K562 (cell line): ENCODE results near the gene DTX1. TPM values are rescaled to one million over a fixed set of nuclear protein-coding genes. Genes with fewer than 3 reads are reported as not detected.
A peak's percentile ranks its signal among the peaks of the same experiment; 100 is the strongest.

Experiments
- ATAC-seq: fragments of 200-7000 bp; cut with Tn5 transposase; 3 replicates; pipeline ENCODE4 v1.9.1; 2020; ENCODE audit warnings: moderate library complexity
- BruUV-seq: library from RNA; stranded (reverse); fragments of 400-500 nt; replicated peaks from 2 replicates; lab custom pipeline; 2021; lab: Mats Ljungman, UMichigan
- CTCF ChIA-PET: fragments of 300-600 bp; formaldehyde crosslinking; extraction: SDS; loops from one replicate; lab custom pipeline; 2021; ENCODE audit warnings: low intra/inter-chr PET ratio; lab: Yijun Ruan, JAX
- POLR2A ChIA-PET: fragments of 300-600, 350-650 bp; sonication (Branson Sonifier 250); formaldehyde crosslinking; extraction: SDS; loops from one replicate; lab custom pipeline; 2021; ENCODE audit warnings: antibody characterized with exemption, inconsistent platforms; lab: Yijun Ruan, JAX
- DNase-seq, 4 experiments: peaks; one replicate each; pipeline versions ENCODE4 v3.0.0 to v3.0.0-alpha.2; 2011 to 2018; ENCODE audit warnings: low spot score in 3 of 4, mixed read lengths in 3 of 4; ENCODE audit errors: extremely low read depth in 1 of 4
- FAIRE-seq: peaks from 2 replicates; lab custom pipeline; 2011; peaks lifted over from hg19 to GRCh38; lab: Jason Lieb, UNC
- H2AFZ ChIP-seq: 2 replicates; pipeline ENCODE4 v1.6.0; 2011; ENCODE audit warnings: low read depth, low read length, control low read depth, inconsistent platforms
- H3K27ac ChIP-seq: fragments of 200-600 bp; 3 replicates; pipeline ENCODE4 v1.8.0; 2011; ENCODE audit warnings: low read depth, mild to moderate bottlenecking, control low read depth, inconsistent platforms, low read length, moderate library complexity, mixed read lengths; ENCODE audit errors: extremely low read depth
- H3K27me3 ChIP-seq, 2 experiments: fragments of 300-600 bp in 1 of 2; 2 replicates in 1 of 2; 3 replicates in 1 of 2; pipeline versions ENCODE4 v1.6.0 to v1.8.0; 2011; ENCODE audit warnings: inconsistent platforms in 2 of 2, low read length in 2 of 2, mild to moderate bottlenecking in 1 of 2, mixed read lengths in 1 of 2, moderate library complexity in 1 of 2; ENCODE audit not compliant: control insufficient read depth in 2 of 2, insufficient read depth in 2 of 2
- H3K36me3 ChIP-seq: fragments of 300-600 bp; 3 replicates; pipeline ENCODE4 v1.8.0; 2011; ENCODE audit warnings: mild to moderate bottlenecking, low read length, inconsistent platforms; ENCODE audit not compliant: control insufficient read depth, insufficient read depth
- H3K4me1 ChIP-seq, 2 experiments: fragments of 200-600 bp in 1 of 2; replicated peaks in 1 of 2; 2 replicates in 1 of 2; 3 replicates in 1 of 2; pipeline versions ENCODE4 v1.5.1 to v1.8.0; 2011; ENCODE audit warnings: inconsistent platforms in 2 of 2, low read length in 2 of 2, mild to moderate bottlenecking in 1 of 2, mixed read lengths in 1 of 2, moderate library complexity in 1 of 2; ENCODE audit not compliant: control insufficient read depth in 2 of 2, insufficient read depth in 2 of 2
- H3K4me2 ChIP-seq: 2 replicates; pipeline ENCODE4 v1.6.1; 2011; ENCODE audit warnings: low read length, control low read depth, inconsistent platforms, mixed read lengths; ENCODE audit not compliant: insufficient read depth
- H3K4me3 ChIP-seq: fragments of 200-600 bp; sonication (generic), shearing (Covaris generic); 2 replicates; pipeline ENCODE4 v1.5.1; 2016; ENCODE audit warnings: control low read depth, inconsistent platforms
- H3K79me2 ChIP-seq: fragments of 200-600 bp; 3 replicates; pipeline ENCODE4 v1.8.0; 2011; ENCODE audit warnings: low read length, inconsistent platforms; ENCODE audit not compliant: control insufficient read depth, insufficient read depth
- H3K9ac ChIP-seq, 2 experiments: 2 replicates each; pipeline versions ENCODE4 v1.6.0 to v1.6.1; 2011; ENCODE audit warnings: low read depth in 2 of 2, low read length in 2 of 2, control low read depth in 1 of 2, inconsistent platforms in 1 of 2, mild to moderate bottlenecking in 1 of 2, mixed read lengths in 1 of 2; ENCODE audit not compliant: insufficient read depth in 1 of 2
- H3K9me1 ChIP-seq: one replicate; pipeline ENCODE4 v1.6.0; 2011; ENCODE audit warnings: inconsistent platforms, mild to moderate bottlenecking, low read length, moderate library complexity; ENCODE audit not compliant: control insufficient read depth, insufficient read depth
- H3K9me3 ChIP-seq: replicated peaks from 2 replicates; pipeline ENCODE4 v1.5.1; 2011; ENCODE audit warnings: low read depth, low read length, inconsistent platforms; ENCODE audit not compliant: control insufficient read depth, insufficient read depth
- H4K20me1 ChIP-seq: replicated peaks from 2 replicates; pipeline ENCODE4 v1.6.1; 2011; ENCODE audit warnings: low read length, inconsistent platforms, mixed read lengths; ENCODE audit not compliant: control insufficient read depth, insufficient read depth
- BHLHE40 ChIP-seq: IDR thresholded peaks from 2 replicates; pipeline ENCODE4 v1.6.1; 2011; ENCODE audit warnings: low read length, improper control_type of control experiment
- MEF2D ChIP-seq: conservative IDR thresholded peaks from 2 replicates; pipeline ENCODE4 v1.6.1; 2016; ENCODE audit warnings: low read depth, missing genetic modification characterization, missing compliant biosample characterization
- SPI1 ChIP-seq: IDR thresholded peaks from 2 replicates; pipeline ENCODE4 v1.6.1; 2011; ENCODE audit warnings: low read depth, low read length, control low read depth, borderline replicate concordance
- ZBTB17 ChIP-seq: fragments of 450-650 bp; formaldehyde crosslinking; IDR thresholded peaks from 2 replicates; pipeline ENCODE4 v1.4.0; 2020; ENCODE audit warnings: mild to moderate bottlenecking
- ZNF23 ChIP-seq: fragments of 250-450 bp; sonication (Bioruptor Pico); IDR thresholded peaks from 2 replicates; pipeline ENCODE4 v1.4.0; 2020; ENCODE audit warnings: mild to moderate bottlenecking
- WGBS: fragments of 100-300 bp; shearing (Covaris generic); methylation state at CpG from one replicate; pipeline ENCODE4 v1.1.6; 2016; ENCODE audit warnings: low coverage, mixed read lengths; ENCODE audit not compliant: insufficient coverage; ENCODE audit errors: missing lambda C conversion rate; 5-methylcytosine and 5-hydroxymethylcytosine counted together
- in situ Hi-C: fragments of 300-500 bp; cut with MboI; formaldehyde crosslinking; loops from 4 replicates; pipeline ENCODE4 v1.15.0; 2018; ENCODE audit warnings: inconsistent platforms, mixed read lengths
- intact Hi-C: fragments of 100-400 bp; cut with micrococcal nuclease; formaldehyde crosslinking; loops from 2 replicates; pipeline ENCODE4 v1.14.2; 2022
- polyA plus RNA-seq, 8 experiments: library from polyadenylated mRNA; depleted of rRNA in 4 of 8; stranded (reverse) in 5 of 8; unstranded in 3 of 8; fragments of >200 nt; fragmentation: Nextera tagmentation in 2 of 8; fragmentation: Illumina TruSeq in 1 of 8; extraction: Ambion mirVana in 2 of 8; extraction: Trizol in 1 of 8; gene quantifications; 2 replicates each; pipeline versions ENCODE4 v1.2.1 to v1.2.3, GENCODE V29; 2011 to 2014; ENCODE audit warnings: inconsistent platforms in 1 of 8, missing spikeins in 1 of 8
- total RNA-seq, 7 experiments: library from RNA; depleted of rRNA in 6 of 7; stranded (reverse); fragments of >200 nt in 6 of 7; fragmentation: Illumina TruSeq in 2 of 7; extraction: Trizol in 2 of 7; gene quantifications; 2 replicates each; pipeline versions ENCODE4 v1.2.1 to v1.2.3, GENCODE V29; 2011 to 2021; ENCODE audit warnings: low replicate concordance in 1 of 7
- TF ChIP-seq, protein P1 (sequence below): fragments of 200-800 bp; sonication (Bioruptor generic); IDR thresholded peaks from 2 replicates; pipeline ENCODE4 v1.6.1; 2017; ENCODE audit warnings: missing genetic modification characterization, missing compliant biosample characterization
- TF ChIP-seq, protein P2 (sequence below), 2 experiments: fragments of 450-650 bp; IDR thresholded peaks; 2 replicates each; pipeline ENCODE4 v1.6.1; 2016

Gene DTX1
- total and polyA plus RNA-seq, 9 of the 15 experiments (the other 6 are each of a cell fraction or from before 2014, with no cell fraction given): not detected

DNA sequence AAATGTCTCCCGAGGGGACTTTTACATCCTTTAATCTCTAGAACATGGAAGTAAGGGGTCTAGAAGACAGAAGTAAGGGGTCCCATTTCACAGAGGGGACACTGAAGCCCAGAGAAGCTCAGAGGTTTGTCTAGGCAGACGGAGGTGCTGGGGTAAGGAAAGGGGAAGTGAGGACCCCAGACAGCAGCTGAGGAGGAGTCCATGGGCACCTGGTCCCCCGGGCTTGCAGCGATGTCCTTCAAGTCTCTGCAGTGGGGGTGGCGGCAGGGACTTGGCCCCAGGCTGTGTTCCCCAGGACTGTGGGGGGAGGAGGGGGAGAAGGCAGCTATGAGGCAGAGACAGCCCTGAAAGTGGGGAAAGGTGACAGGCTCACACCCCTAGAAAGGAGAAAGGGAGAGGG, 30.7 kb downstream of the DTX1 start:
- WGBS: 0% methylated on average over 4 of the region's 5 CpGs
- TF ChIP-seq SPI1: peak; percentile 49
- TF ChIP-seq MEF2D (tag): no peak
- TF ChIP-seq, protein P1, sequence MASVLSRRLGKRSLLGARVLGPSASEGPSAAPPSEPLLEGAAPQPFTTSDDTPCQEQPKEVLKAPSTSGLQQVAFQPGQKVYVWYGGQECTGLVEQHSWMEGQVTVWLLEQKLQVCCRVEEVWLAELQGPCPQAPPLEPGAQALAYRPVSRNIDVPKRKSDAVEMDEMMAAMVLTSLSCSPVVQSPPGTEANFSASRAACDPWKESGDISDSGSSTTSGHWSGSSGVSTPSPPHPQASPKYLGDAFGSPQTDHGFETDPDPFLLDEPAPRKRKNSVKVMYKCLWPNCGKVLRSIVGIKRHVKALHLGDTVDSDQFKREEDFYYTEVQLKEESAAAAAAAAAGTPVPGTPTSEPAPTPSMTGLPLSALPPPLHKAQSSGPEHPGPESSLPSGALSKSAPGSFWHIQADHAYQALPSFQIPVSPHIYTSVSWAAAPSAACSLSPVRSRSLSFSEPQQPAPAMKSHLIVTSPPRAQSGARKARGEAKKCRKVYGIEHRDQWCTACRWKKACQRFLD (CRISPR knock-in tag): no peak
- TF ChIP-seq, all 486 proteins: peak for 1
- ChIA-PET CTCF (no interaction called here), POLR2A (no interaction called here)
- no TSS peak for BruUV-seq
- H2AFZ ChIP-seq: no peak overlapping the region
- DNase-seq (no peak), FAIRE-seq (no peak), ATAC-seq (no peak)
- peaks cover 3 to 41% of the 10 kb centered on the region in 2 experiments for H3K27me3 ChIP-seq
- peak overlapping the region in 1 of 2 experiments; percentile 2; a peak in 1 of 4 replicates for H3K9ac ChIP-seq
- H3K79me2 ChIP-seq: no peaks in the 10 kb centered on the region
- H3K9me3 ChIP-seq: no peaks in the 10 kb centered on the region
- no peak overlapping the region for H3K27ac ChIP-seq
- H3K4me2 ChIP-seq: no peak overlapping the region
- H3K4me1 ChIP-seq: peaks cover 0 to 16% of the 10 kb centered on the region in 2 experiments; a peak in 3 of 5 replicates
- no peaks in the 10 kb centered on the region for H3K9me1 ChIP-seq
- in situ Hi-C loops: no loop called here
- peaks cover 4% of the 10 kb centered on the region; the same call in 1 of the 2 replicates for H4K20me1 ChIP-seq
- no peaks in the 10 kb centered on the region for H3K36me3 ChIP-seq
- intact Hi-C loops: no loop called here
- no peak overlapping the region for H3K4me3 ChIP-seq

DNA sequence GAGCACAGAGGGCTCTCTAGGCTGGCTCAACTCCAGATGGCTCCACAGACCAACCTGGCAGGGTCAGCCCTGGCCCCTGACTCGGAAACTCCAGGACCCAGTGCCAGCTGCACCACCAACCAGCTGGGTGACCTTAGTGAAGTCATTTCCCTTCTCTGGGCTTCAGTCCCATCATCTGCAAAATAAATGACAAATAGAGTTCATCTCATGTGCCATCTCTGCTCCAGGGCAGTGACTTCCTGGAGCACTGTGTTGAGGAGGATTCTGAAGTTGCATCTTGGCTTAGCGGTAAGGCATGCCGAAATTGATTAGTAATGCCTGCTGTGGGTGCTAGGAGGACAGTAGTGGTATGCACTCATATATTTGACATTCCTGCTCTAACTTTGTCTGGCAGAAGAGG, 31.5 kb downstream of the DTX1 start:
- H3K4me1 ChIP-seq: peaks cover 2 to 19% of the 10 kb centered on the region in 2 experiments; a peak in 3 of 5 replicates
- H3K4me3 ChIP-seq: no peak overlapping the region
- H3K36me3 ChIP-seq: no peaks in the 10 kb centered on the region
- no peaks in the 10 kb centered on the region for H3K9me3 ChIP-seq
- H3K4me2 ChIP-seq: no peak overlapping the region
- POLR2A ChIA-PET: no interaction called here
- no peak for ATAC-seq
- H3K79me2 ChIP-seq: no peaks in the 10 kb centered on the region
- H2AFZ ChIP-seq: no peak overlapping the region
- DNase-seq: no peak
- BruUV-seq: no TSS peak
- in situ Hi-C loops (no loop called here), intact Hi-C loops (no loop called here)
- no peak for FAIRE-seq
- H3K27ac ChIP-seq: no peak overlapping the region
- H3K9ac ChIP-seq: no peak overlapping the region
- H3K27me3 ChIP-seq: peaks cover under 1 to 41% of the 10 kb centered on the region in 2 experiments
- no peaks in the 10 kb centered on the region for H3K9me1 ChIP-seq
- WGBS: 0% methylated on average over 3 of the region's 3 CpGs
- CTCF ChIA-PET: no interaction called here
- TF ChIP-seq ZBTB17: peak; percentile 94
- TF ChIP-seq ZNF23 (CRISPR knock-in tag): peak; percentile 68; the same call in 1 of the 2 replicates
- no peak for TF ChIP-seq BHLHE40
- TF ChIP-seq, protein P2, sequence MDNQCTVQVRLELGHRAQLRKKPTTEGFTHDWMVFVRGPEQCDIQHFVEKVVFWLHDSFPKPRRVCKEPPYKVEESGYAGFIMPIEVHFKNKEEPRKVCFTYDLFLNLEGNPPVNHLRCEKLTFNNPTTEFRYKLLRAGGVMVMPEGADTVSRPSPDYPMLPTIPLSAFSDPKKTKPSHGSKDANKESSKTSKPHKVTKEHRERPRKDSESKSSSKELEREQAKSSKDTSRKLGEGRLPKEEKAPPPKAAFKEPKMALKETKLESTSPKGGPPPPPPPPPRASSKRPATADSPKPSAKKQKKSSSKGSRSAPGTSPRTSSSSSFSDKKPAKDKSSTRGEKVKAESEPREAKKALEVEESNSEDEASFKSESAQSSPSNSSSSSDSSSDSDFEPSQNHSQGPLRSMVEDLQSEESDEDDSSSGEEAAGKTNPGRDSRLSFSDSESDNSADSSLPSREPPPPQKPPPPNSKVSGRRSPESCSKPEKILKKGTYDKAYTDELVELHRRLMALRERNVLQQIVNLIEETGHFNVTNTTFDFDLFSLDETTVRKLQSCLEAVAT (IDR thresholded peaks at IDR 0.05): peak in 1 of 2 experiments; percentile 70; a peak in 1 of 4 replicates
- peaks cover 8% of the 10 kb centered on the region; the same call in 1 of the 2 replicates for H4K20me1 ChIP-seq
